RCC 7860 (cell line): ENCODE data around the gene LFNG.

ENCODE experiments used
- DNase-seq: peaks from one replicate; pipeline ENCODE4 v3.0.0-alpha.2; 2015; ENCODE audit warnings: low spot score
- FAIRE-seq: peaks from 2 replicates; lab custom pipeline; 2012; peaks lifted over from hg19 to GRCh38; lab: Jason Lieb, UNC

The LFNG gene

DNA sequence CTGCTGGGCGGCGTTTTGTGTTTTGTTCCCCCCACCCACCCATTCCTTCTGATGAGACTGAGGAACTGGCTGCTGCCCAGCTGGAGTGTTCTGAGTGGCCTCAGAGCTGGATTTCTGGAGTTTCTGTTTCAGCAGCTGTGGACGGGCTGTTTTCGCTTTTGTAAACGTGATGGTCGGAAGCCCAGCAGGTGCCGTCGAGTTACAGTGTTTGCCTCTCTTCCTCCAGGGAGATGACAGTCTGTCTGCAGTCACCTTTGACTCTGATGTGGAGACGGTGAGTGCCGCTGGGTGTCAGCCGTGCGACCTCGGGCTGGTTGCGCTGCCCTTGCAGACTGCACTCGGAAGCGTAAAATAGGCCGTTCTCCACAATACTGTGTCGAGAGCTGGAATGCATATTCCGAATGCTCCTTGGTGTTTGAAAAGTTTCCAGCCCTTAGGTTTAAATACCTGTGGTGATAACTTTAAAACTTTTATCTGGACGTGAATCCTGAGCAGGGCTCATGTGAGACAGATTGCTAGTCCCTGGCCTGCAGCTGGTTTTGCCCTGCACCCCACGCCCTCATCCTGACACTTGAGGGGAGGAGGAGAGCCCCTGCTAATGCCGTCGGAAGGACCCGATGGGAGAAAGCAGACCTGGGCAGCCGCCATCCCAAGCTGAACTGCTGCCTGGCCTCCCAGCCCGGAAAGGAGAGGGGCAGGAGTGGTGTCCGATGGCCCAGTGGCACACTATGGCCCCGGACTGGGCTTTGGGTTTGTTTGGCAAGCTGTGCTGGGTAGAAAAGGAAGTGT is 47.5 kb downstream of the LFNG start:
- FAIRE-seq (no peak), DNase-seq (no peak)

DNA sequence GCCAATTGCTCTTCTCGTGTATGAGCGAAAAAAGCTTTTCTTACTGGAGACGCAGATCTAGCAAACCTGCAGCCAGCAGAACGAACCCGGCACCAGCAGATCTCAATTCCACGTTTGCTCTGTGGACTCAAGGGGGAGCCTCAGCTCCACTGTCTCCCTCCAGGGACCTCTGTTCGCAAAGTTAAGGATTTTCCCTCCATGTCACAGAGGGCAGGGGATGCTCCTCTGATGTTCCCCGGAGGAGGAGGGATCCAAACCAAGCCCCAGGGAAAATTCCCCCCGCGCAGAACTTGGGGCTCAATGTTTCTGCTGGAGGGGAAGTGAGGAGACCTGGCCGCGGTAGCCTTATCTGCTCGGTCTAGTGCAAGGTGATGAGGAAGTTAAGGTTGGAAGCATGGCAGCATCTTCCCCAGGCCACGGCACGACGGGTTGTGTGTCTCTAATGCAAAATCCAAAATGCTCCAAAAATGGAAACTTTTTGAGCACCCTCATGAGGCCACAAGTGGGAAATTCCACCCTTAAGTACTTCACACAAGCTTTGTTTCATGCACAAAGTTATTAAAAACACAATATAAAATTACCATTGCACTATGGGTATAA is 48.2 kb downstream of the LFNG start:
- no peak for FAIRE-seq

DNA sequence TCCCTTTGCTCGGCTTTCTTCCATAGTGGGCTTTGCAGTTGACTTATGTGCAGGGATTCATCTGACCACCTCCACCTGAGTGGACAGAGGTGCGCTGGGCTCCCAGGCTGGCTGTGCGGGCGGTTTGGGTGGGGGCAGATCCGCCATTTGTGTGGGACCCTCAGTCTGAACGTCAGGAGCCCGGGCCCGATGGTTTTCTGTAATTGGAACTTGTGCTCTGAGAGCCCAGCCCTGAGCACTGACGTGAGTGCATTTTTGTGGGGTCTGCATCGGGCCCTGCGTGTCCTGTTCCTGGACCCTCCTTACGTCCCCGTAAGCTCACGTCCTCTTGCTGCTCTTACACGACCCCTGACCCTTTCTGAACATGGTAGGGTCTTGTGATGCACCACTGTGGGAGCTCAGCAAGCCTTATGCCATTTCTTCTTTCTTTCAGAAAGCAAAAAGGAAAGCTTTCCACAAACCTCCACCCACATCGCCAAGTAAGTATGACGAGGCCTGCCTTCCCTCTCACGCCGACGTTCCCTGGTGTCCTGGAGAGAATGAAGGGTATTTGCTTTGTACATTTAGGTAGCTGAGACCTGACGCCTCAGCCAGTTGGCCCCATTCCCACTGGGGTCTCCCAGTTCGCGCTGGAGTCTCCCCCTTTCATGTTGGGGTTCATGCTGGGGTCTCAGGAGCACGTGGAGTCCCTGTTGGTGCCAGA is 49.1 kb downstream of the LFNG start:
- FAIRE-seq: no peak
- DNase-seq: no peak

More for the DNA sequence above, 48.2 kb downstream of the LFNG start:
- DNase-seq: no peak

GRCh38 chr7:2569421-2569820 is 49.8 kb downstream of the LFNG start:
- FAIRE-seq (no peak), DNase-seq (no peak)

DNA sequence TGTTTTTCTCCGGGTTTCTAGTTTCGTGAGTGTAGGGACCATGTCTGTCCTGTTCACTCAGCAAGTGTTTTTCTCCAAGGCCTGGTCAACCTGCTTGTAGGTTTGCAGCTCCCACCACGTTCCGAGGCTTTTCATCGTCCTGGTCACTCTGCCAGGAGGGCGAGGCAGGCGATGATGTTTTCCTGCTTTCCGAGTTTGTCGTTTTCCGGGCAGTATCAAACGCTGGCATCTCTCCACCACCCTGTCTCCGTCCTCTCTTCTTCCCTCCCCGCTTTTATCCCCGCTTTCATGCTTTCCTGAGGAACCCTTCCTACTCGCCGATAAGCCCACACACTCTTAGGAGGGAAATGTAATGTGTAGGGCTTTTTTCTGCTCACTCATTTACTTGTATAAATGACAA is 50.4 kb downstream of the LFNG start:
- DNase-seq (no peak), FAIRE-seq (no peak)

- no peak for DNase-seq
- no peak for FAIRE-seq
These were observed 51.8 kb downstream of the LFNG start for GRCh38 chr7:2571409-2571808.

DNA sequence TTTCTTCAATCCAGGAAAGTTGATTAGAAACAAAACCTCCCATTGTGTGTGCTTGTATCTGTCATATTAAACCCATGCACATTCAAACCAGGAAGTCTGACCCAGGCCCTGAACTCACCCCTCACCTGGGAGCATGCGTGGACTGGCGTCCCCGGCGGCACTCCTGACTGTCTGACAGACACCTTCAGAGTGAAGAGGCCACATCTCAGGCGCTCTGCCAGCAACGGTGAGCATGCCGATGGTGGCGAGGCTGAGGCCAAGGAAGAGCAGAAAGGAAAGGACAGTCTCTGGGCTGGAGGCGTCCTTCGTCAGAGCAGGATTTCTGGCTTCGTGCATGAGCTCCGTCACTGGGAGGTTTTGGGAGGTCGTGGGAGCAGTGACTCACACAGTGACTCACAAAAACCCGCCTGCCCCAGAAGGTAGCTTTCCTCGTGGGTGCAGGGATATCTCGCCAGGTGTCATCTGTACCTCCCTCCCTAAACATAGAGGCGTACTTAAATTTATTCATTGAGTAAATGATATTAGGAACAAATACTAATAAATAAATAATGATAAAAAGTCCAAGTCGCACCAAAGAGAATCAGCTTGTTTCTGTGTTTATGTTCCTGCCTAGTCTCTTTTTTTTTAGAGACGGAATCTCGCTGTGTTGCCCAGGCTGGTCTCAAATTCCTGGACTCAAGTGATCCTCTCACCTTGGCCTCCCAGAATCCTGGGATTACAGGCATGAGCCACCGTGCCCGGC is 52.7 kb downstream of the LFNG start:
- peak; percentile 88 for FAIRE-seq
- peak; percentile 67 for DNase-seq

- FAIRE-seq (no peak), DNase-seq (no peak)
These were observed 54.2 kb downstream of the LFNG start for GRCh38 chr7:2573761-2574160.

DNA sequence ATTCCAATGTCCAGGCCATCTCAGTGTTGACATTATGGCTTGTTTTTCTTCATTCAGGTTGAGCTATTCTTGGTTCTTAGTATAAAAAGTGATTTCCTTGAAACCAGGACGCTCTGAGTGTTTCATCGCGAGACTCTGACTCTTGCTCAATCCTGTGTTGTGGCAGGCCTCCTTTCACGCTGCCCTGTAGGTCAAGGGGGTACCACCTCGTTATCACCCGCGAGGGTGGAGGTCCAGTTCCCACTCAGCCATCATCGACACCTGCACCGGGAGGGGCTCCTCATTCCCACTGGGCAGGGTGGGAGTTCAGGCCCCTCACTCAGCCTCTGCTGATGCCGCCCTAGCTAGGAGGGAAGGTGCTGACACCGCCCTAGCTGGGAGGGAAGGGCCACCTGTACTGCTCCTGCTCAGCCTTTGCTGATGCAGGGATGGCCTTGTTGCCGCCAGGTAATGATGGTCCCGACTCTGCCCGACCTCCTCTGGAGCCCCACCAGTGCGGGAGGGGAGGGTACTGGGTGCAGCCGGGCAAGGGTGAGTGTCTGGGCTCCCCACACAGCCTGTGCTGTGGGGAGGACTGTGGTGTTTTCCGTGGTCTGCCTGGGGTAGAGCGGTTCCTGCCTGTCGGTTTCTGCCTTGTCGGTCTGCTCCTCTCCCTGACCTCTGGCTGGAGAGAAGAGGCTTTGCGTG is 55.6 kb downstream of the LFNG start:
- FAIRE-seq (no peak), DNase-seq (no peak)

- DNase-seq (no peak), FAIRE-seq (no peak)
These were observed 56.3 kb downstream of the LFNG start for GRCh38 chr7:2575733-2576340.

GRCh38 chr7:2576742-2577491 is 57.3 kb downstream of the LFNG start:
- DNase-seq: no peak
- FAIRE-seq: no peak
